Endothelial cell of umbilical vein (primary cell): ENCODE data around the gene FGD6. TPM values are rescaled to one million over a fixed set of nuclear protein-coding genes. Genes with fewer than 3 reads are reported as not detected.

Source experiments
- BruUV-seq: library from RNA; stranded (reverse); fragments of 400-500 nt; replicated peaks from 2 replicates; lab custom pipeline; 2021; lab: Mats Ljungman, UMichigan
- CTCF ChIA-PET: fragments of 300-600, 350-600 bp; sonication (Branson Sonifier 250); formaldehyde crosslinking; loops from one replicate; lab custom pipeline; 2021; ENCODE audit warnings: antibody characterized with exemption, inconsistent platforms; lab: Charles Lee
- POLR2A ChIA-PET: fragments of 300-600, 350-600 bp; sonication (Branson Sonifier 250); formaldehyde crosslinking; loops from one replicate; lab custom pipeline; 2021; ENCODE audit warnings: antibody characterized with exemption, inconsistent platforms; lab: Charles Lee
- DNase-seq: peaks from one replicate; pipeline ENCODE4 v3.0.0-alpha.2; 2011; ENCODE audit warnings: low read depth, low spot score
- FAIRE-seq: peaks from 2 replicates; lab custom pipeline; 2011; peaks lifted over from hg19 to GRCh38; lab: Jason Lieb, UNC
- H2AFZ ChIP-seq: 2 replicates; pipeline ENCODE4 v1.6.0; 2012; ENCODE audit warnings: low read depth, low read length, control low read depth, inconsistent platforms
- H3K27ac ChIP-seq: 2 replicates; pipeline ENCODE4 v1.5.1; 2011; ENCODE audit warnings: low read depth, mild to moderate bottlenecking, control low read depth, low read length, moderate library complexity; ENCODE audit not compliant: insufficient read depth
- H3K27me3 ChIP-seq, 2 experiments: 2 replicates each; pipeline versions ENCODE4 v1.6.0 to v1.6.1; 2011; ENCODE audit warnings: low read length in 2 of 2, mixed read lengths in 1 of 2; ENCODE audit not compliant: control insufficient read depth in 2 of 2, insufficient read depth in 2 of 2
- H3K36me3 ChIP-seq, 2 experiments: 2 replicates in 1 of 2; 3 replicates in 1 of 2; pipeline ENCODE4 v1.5.1; 2011; ENCODE audit warnings: low read length in 2 of 2, mild to moderate bottlenecking in 1 of 2, moderate library complexity in 1 of 2; ENCODE audit not compliant: control insufficient read depth in 2 of 2, insufficient read depth in 2 of 2; ENCODE audit errors: extremely low read depth in 1 of 2
- H3K4me1 ChIP-seq: 3 replicates; pipeline ENCODE4 v1.5.1; 2011; ENCODE audit warnings: mild to moderate bottlenecking, low read length; ENCODE audit not compliant: control insufficient read depth, insufficient read depth; ENCODE audit errors: extremely low read depth
- H3K4me2 ChIP-seq: 2 replicates; pipeline ENCODE4 v1.6.1; 2011; ENCODE audit warnings: low read length, control low read depth, mixed read lengths; ENCODE audit not compliant: insufficient read depth
- H3K4me3 ChIP-seq, 3 experiments: fragments of 200-600 bp in 1 of 3; sonication (generic), shearing (Covaris generic) in 1 of 3; replicated peaks in 1 of 3; 2 replicates each; pipeline ENCODE4 v1.5.1; 2011 to 2016; ENCODE audit warnings: control low read depth in 3 of 3, low read length in 3 of 3, mild to moderate bottlenecking in 2 of 3, inconsistent platforms in 1 of 3, low read depth in 1 of 3, moderate library complexity in 1 of 3; ENCODE audit not compliant: insufficient read depth in 1 of 3
- H3K79me2 ChIP-seq: 2 replicates; pipeline ENCODE4 v1.6.0; 2012; ENCODE audit warnings: low read length, inconsistent platforms; ENCODE audit not compliant: control insufficient read depth, insufficient read depth
- H3K9ac ChIP-seq: replicated peaks from 2 replicates; pipeline ENCODE3; 2011; ENCODE audit warnings: low read length, control low read depth; ENCODE audit not compliant: insufficient read depth; ENCODE audit errors: extremely low read depth
- H3K9me1 ChIP-seq: replicated peaks from 3 replicates; pipeline ENCODE4 v1.6.0; 2011; ENCODE audit warnings: mild to moderate bottlenecking, low read length; ENCODE audit not compliant: control insufficient read depth, insufficient read depth; ENCODE audit errors: extremely low read depth
- H3K9me3 ChIP-seq: replicated peaks from 2 replicates; pipeline ENCODE4 v1.5.1; 2012; ENCODE audit warnings: low read length, inconsistent platforms; ENCODE audit not compliant: control insufficient read depth, insufficient read depth
- H4K20me1 ChIP-seq: replicated peaks from 2 replicates; pipeline ENCODE3; 2011; ENCODE audit warnings: mild to moderate bottlenecking, low read length; ENCODE audit not compliant: control insufficient read depth, insufficient read depth; ENCODE audit errors: extremely low read depth
- CTCF ChIP-seq, 2 donors: IDR thresholded peaks; 1 replicate in 1 of 2; 2 replicates in 1 of 2; pipeline ENCODE4 v1.5.1; 2011; ENCODE audit warnings: low read length in 2 of 2, mild to moderate bottlenecking in 2 of 2, moderate library complexity in 2 of 2, control low read depth in 1 of 2, inconsistent platforms in 1 of 2, low read depth in 1 of 2; ENCODE audit not compliant: insufficient read depth in 1 of 2; ENCODE audit errors: extremely low read depth in 1 of 2
- EZH2 ChIP-seq: IDR thresholded peaks from 2 replicates; pipeline ENCODE4 v1.6.1; 2012; ENCODE audit warnings: borderline replicate concordance, low read depth, mild to moderate bottlenecking, moderate library complexity, low read length, inconsistent platforms; ENCODE audit not compliant: severe bottlenecking
- FOS ChIP-seq: IDR thresholded peaks from 2 replicates; pipeline ENCODE4 v1.6.1; 2011; ENCODE audit warnings: mild to moderate bottlenecking, low read length, moderate library complexity, borderline replicate concordance; ENCODE audit not compliant: insufficient read depth
- GATA2 ChIP-seq: IDR thresholded peaks from 2 replicates; pipeline ENCODE4 v1.7.0; 2011; ENCODE audit warnings: low read depth, mild to moderate bottlenecking, moderate library complexity, mixed read lengths, low read length; ENCODE audit not compliant: insufficient read length, insufficient read depth
- JUN ChIP-seq: IDR thresholded peaks from 2 replicates; pipeline ENCODE4 v1.6.1; 2011; ENCODE audit warnings: borderline replicate concordance, low read depth; ENCODE audit not compliant: insufficient read length, insufficient read depth
- MAX ChIP-seq: IDR thresholded peaks from 2 replicates; pipeline ENCODE4 v1.6.1; 2011; ENCODE audit not compliant: insufficient read depth, insufficient read length
- dilution Hi-C: fragments of 300-500 bp; cut with MboI; formaldehyde crosslinking; loops from one replicate; pipeline ENCODE4 v1.15.0; 2019; ENCODE audit warnings: low sequenced_read_pairs; ENCODE audit not compliant: extremely low pct_ligation_motif_present
- intact Hi-C: fragments of 100-400 bp; cut with micrococcal nuclease; formaldehyde crosslinking; loops from one replicate; pipeline ENCODE4 v1.10.0; 2022
- polyA plus RNA-seq, 4 experiments: library from polyadenylated mRNA; depleted of rRNA in 3 of 4; stranded (reverse) in 3 of 4; unstranded in 1 of 4; fragments of >200 nt; gene quantifications; 2 replicates each; pipeline versions ENCODE4 v1.2.1 to v1.2.3, GENCODE V29; 2011 to 2012; ENCODE audit warnings: missing spikeins in 1 of 4
- total RNA-seq: library from RNA; stranded (reverse); gene quantifications from 2 replicates; pipeline ENCODE4 v1.2.3, GENCODE V29; 2021

The FGD6 gene
- total and polyA plus RNA-seq, 2 donors (not counting 3 experiments of a cell fraction or from before 2014, with no cell fraction given), result 5.9 to 14.0 TPM

DNA sequence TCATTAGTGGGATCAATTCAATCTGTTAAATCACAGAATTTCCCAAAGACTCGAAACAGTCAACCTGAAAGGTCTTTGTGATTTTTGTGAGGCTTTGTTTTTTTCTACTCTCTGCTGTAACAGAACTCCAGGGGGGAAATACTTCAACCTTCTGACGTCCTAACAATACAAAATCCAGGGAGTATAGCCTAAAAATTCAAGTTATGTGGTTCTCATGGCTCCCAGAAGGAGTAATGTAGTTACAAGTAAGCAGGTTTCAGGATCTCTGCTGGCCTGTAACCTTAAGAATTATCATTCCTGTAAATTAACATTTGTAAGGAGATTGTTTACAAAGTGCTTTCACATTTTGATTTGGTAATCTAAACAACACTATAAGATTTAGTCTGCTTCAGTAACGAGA lies 40.3 kb upstream of the FGD6 start:
- Histone ChIP-seq H3K79me2 (peaks cover 13% of the 10 kb centered on the region), H4K20me1 (no peaks in the 10 kb centered on the region), H3K9ac (no peak overlapping the region), H3K4me1 (peaks cover 29% of the 10 kb centered on the region), H3K9me3 (no peaks in the 10 kb centered on the region), H2AFZ (no peak overlapping the region), H3K9me1 (peaks cover 3% of the 10 kb centered on the region), H3K27ac (no peak overlapping the region), H3K4me2 (no peak overlapping the region), H3K4me3 (no peak overlapping the region), H3K36me3 (peaks cover 6 to 11% of the 10 kb centered on the region in 2 experiments), H3K27me3 (no peaks in the 10 kb centered on the region)
- no TSS peak for BruUV-seq
- TF ChIP-seq JUN (no peak), EZH2 (no peak), MAX (no peak), CTCF (IDR thresholded peaks at IDR 0.05; ENCODE audit: extremely low read depth in 1 of 2, insufficient read depth in 1 of 2, low read depth in 1 of 2, low read length in 2 of 2) (no peak)
- FAIRE-seq (no peak), DNase-seq (no peak)
- CTCF ChIA-PET, result interaction anchor here (1.5 to 2.4 kb wide), 2 partner anchors 11 to 18 kb away, joined by 3 to 9 read pairs; no protein-coding TSS in a partner anchor
- intact Hi-C loops (no loop called here), dilution Hi-C loops (no loop called here)
- POLR2A ChIA-PET, result no interaction called here

- BruUV-seq, result no TSS peak
- CTCF ChIA-PET, result no interaction called here
- H4K20me1 ChIP-seq, result no peaks in the 10 kb centered on the region
- TF ChIP-seq GATA2 (no peak), FOS (no peak), MAX (no peak), CTCF (IDR thresholded peaks at IDR 0.05; ENCODE audit: extremely low read depth in 1 of 2, insufficient read depth in 1 of 2, low read depth in 1 of 2, low read length in 2 of 2) (no peak)
- dilution Hi-C loops (no loop called here), intact Hi-C loops (no loop called here)
- DNase-seq (no peak), FAIRE-seq (no peak)
- no peak overlapping the region for H3K27ac ChIP-seq
- POLR2A ChIA-PET, result no interaction called here
- no peaks in the 10 kb centered on the region for H3K9me3 ChIP-seq
- H3K4me2 ChIP-seq, result no peak overlapping the region
- H3K4me3 ChIP-seq, result no peak overlapping the region
- no peaks in the 10 kb centered on the region for H3K27me3 ChIP-seq
- peaks cover 3% of the 10 kb centered on the region for H3K9me1 ChIP-seq
- H3K4me1 ChIP-seq, result peaks cover 5% of the 10 kb centered on the region
- H3K79me2 ChIP-seq, result peaks cover 27% of the 10 kb centered on the region
- H3K36me3 ChIP-seq, result peaks cover 8 to 10% of the 10 kb centered on the region in 2 experiments
- H2AFZ ChIP-seq, result no peak overlapping the region
- H3K9ac ChIP-seq, result no peak overlapping the region
These were observed 36.1 kb upstream of the FGD6 start for GRCh38 chr12:95253386-95253785.
